GM20000 (cell line): ENCODE results near the gene CHTF8.

ENCODE experiments used
- DNase-seq: peaks from one replicate; pipeline ENCODE4 v3.0.0; 2012; ENCODE audit warnings: low spot score
- CTCF ChIP-seq: IDR thresholded peaks from 2 replicates; pipeline ENCODE4 v1.5.1; 2012; ENCODE audit warnings: mild to moderate bottlenecking, control low read depth; ENCODE audit errors: extremely low read depth, missing control alignments

Gene CHTF8

GRCh38 chr16:69169051-69169450, 36.7 kb upstream of the CHTF8 start:
- DNase-seq: no peak
- TF ChIP-seq CTCF: no peak

- no peak for DNase-seq
- no peak for TF ChIP-seq CTCF
Measured at GRCh38 chr16:69166946-69167930, 34.9 kb upstream of the CHTF8 start.

GRCh38 chr16:69166221-69166833, 33.9 kb upstream of the CHTF8 start:
- peak; percentile 38 for DNase-seq
- no peak for TF ChIP-seq CTCF

DNA sequence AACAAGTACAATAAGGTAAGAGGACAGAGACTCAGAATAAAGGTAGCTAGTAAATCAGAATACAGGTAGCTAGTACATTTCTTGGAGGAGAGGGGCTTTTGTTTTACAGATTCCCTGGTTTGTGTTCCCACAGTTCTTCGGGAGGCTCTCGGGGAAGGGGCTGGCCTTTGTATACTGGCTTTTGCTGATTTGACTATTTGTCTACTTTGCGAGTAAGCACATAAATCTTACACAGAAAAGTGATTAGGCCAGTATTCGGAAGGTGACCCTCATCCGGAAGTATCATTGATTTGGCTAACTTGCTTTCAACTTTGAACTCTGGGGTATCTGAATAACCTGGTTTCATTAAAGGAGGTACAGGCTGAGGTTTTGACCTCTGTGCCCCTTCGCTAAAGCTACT, 33.2 kb upstream of the CHTF8 start:
- no peak for DNase-seq
- TF ChIP-seq CTCF: no peak

DNA sequence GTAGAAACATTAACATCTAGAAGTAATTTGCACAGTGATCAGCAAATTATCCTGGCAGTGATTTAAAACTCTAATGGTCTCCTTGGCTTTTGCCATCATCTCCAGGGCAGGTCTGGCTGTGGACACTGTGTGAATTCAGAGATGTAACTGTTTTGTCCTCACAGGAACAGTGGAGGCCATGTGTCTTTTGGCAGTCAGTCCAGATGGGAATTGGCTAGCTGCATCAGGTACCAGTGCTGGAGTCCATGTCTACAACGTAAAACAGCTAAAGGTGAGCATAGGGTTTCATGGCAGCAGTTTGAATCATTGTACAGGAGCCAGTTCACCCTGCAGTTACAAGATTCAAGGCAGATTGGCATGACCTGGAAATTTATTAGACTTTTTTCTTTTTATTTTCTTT, 27.8 kb upstream of the CHTF8 start:
- no peak for TF ChIP-seq CTCF

DNA sequence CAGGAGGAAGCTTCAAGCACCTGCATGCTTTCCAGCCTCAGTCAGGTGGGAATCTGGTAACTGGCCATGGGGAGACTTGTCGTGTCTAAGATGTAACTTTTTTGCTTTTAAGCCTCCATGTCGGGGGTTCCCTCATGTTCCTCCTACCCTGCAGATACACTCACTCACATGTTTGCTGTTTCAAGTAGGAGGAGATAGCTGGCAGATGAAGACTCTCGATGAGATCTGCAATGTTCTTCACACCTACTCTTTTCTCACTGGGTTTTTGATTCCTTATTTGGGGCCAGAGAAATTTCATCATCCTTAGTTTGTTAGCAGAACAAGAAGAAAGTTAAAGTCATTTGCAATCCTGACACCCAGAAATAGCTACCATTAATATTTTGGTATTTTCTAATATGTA, 24.8 kb upstream of the CHTF8 start:
- no peak for DNase-seq
- TF ChIP-seq CTCF: no peak

More for the DNA sequence above, 27.8 kb upstream of the CHTF8 start:
- no peak for DNase-seq
